T-cell (primary cell): Measurements from ENCODE around the gene CTAGE4. TPM values are rescaled to one million over a fixed set of nuclear protein-coding genes. Genes with fewer than 3 reads are reported as not detected.
"Not testable (repeated sequence)": the region's sequence is repeated elsewhere in the genome, so short reads cannot be mapped to it uniquely, and the experiment has no call there.

Source experiments
- ATAC-seq, 4 experiments: fragments of 200-7000 bp in 3 of 4; fragments of 150-1000 bp in 1 of 4; cut with Tn5 transposase; replicated peaks in 1 of 4; 1 replicate in 3 of 4; 2 replicates in 1 of 4; pipeline ENCODE4 v1.10.0; 2021; ENCODE audit warnings: moderate library complexity in 3 of 4, mild to moderate bottlenecking in 2 of 4, moderate number of reproducible peaks in 1 of 4
- CTCF ChIA-PET, 2 donors: fragments of 300-600 bp; sonication (Branson Sonifier 250); formaldehyde crosslinking; loops; one replicate each; lab custom pipeline; 2022; ENCODE audit warnings: antibody characterized with exemption in 2 of 2; lab: Charles Lee
- POLR2A ChIA-PET, 2 donors: fragments of 300-600 bp; sonication (Branson Sonifier 250); formaldehyde crosslinking; loops; one replicate each; lab custom pipeline; 2022; ENCODE audit warnings: antibody characterized with exemption in 2 of 2; lab: Charles Lee
- DNase-seq, 35 experiments: peaks; one replicate each; pipeline versions ENCODE4 v3.0.0 to v3.0.0-alpha.2; 2013 to 2023
- H3K27ac ChIP-seq: one replicate; pipeline ENCODE4 v1.5.1; 2013; ENCODE audit warnings: low read length
- H3K27me3 ChIP-seq, 2 experiments: replicated peaks in 1 of 2; 1 replicate in 1 of 2; 2 replicates in 1 of 2; pipeline versions ENCODE4 v1.6.1 to v1.7.0; 2013; ENCODE audit warnings: low read length in 1 of 2, mixed read lengths in 1 of 2; ENCODE audit not compliant: control insufficient read depth in 2 of 2, insufficient read depth in 2 of 2; ENCODE audit errors: extremely low read depth in 1 of 2
- H3K36me3 ChIP-seq, 2 donors: 1 replicate in 1 of 2; 2 replicates in 1 of 2; pipeline versions ENCODE4 v1.6.1 to v1.7.0; 2013; ENCODE audit warnings: low read length in 1 of 2; ENCODE audit not compliant: control insufficient read depth in 2 of 2, insufficient read depth in 1 of 2; ENCODE audit errors: extremely low read depth in 1 of 2
- H3K4me1 ChIP-seq, 2 experiments: 1 replicate in 1 of 2; 2 replicates in 1 of 2; pipeline versions ENCODE4 v1.6.1 to v1.7.0; 2013; ENCODE audit warnings: low read length in 2 of 2, mixed read lengths in 1 of 2; ENCODE audit not compliant: insufficient read depth in 2 of 2, control insufficient read depth in 1 of 2; ENCODE audit errors: extremely low read depth in 1 of 2
- H3K4me3 ChIP-seq, 2 donors: 1 replicate in 1 of 2; 2 replicates in 1 of 2; pipeline versions ENCODE4 v1.5.1 to v1.7.0; 2013; ENCODE audit warnings: mild to moderate bottlenecking in 2 of 2, low read length in 1 of 2, moderate library complexity in 1 of 2; ENCODE audit not compliant: control insufficient read depth in 1 of 2; ENCODE audit errors: extremely low read depth in 1 of 2
- H3K9me3 ChIP-seq: 2 replicates; pipeline ENCODE4 v1.7.0; 2013
- H3K27ac Mint-ChIP-seq, 2 donors: one replicate each; pipeline ENCODE4 v1.8.0; 2020 to 2021; ENCODE audit warnings: mild to moderate bottlenecking in 2 of 2, mixed read lengths in 2 of 2
- H3K27me3 Mint-ChIP-seq, 2 donors: one replicate each; pipeline ENCODE4 v1.8.0; 2021 to 2022; ENCODE audit warnings: mixed read lengths in 2 of 2
- H3K36me3 Mint-ChIP-seq: one replicate; pipeline ENCODE4 v1.8.0; 2021; ENCODE audit warnings: mixed read lengths
- H3K4me1 Mint-ChIP-seq, 3 donors: one replicate each; pipeline ENCODE4 v1.8.0; 2020 to 2022; ENCODE audit warnings: mixed read lengths in 3 of 3, mild to moderate bottlenecking in 1 of 3
- H3K4me3 Mint-ChIP-seq, 3 donors: one replicate each; pipeline ENCODE4 v1.8.0; 2020 to 2022; ENCODE audit warnings: mild to moderate bottlenecking in 3 of 3, mixed read lengths in 3 of 3, moderate library complexity in 3 of 3
- H3K9me3 Mint-ChIP-seq, 3 donors: one replicate each; pipeline ENCODE4 v1.8.0; 2020 to 2022; ENCODE audit warnings: mixed read lengths in 3 of 3
- WGBS: methylation state at CpG from one replicate; pipeline ENCODE4 v1.1.5; 2013; ENCODE audit warnings: missing lambda C conversion rate; ENCODE audit not compliant: insufficient coverage; 5-methylcytosine and 5-hydroxymethylcytosine counted together
- total RNA-seq, 35 experiments: library from RNA in 6 of 35; stranded (reverse) in 6 of 35; fragments of 120-200 nt in 1 of 35; gene quantifications; one replicate each; pipeline versions ENCODE4 v1.2.1 to v1.2.4 and lab custom pipeline; 2013 to 2026

The CTAGE4 gene
- total RNA-seq, 5 donors from 2014 or later (not counting 1 experiment from before 2014, with no cell fraction given) = 0.41 to 2.2 (median 1.0) TPM

GRCh38 chr7:144158861-144159260, 24.4 kb upstream of the CTAGE4 start:
- H3K9me3 ChIP-seq = no peaks in the 10 kb centered on the region
- no peak overlapping the region for H3K27ac ChIP-seq
- Mint-ChIP-seq H3K4me1 (no peaks in the 10 kb centered on the region), H3K36me3 (no peaks in the 10 kb centered on the region), H3K4me3 (no peak overlapping the region), H3K27me3 (peaks cover 14 to 18% of the 10 kb centered on the region in 2 donors), H3K9me3 (no peaks in the 10 kb centered on the region), H3K27ac (no peak overlapping the region)
- DNase-seq = no peak
- no peaks in the 10 kb centered on the region for H3K36me3 ChIP-seq
- H3K27me3 ChIP-seq = no peaks in the 10 kb centered on the region
- H3K4me3 ChIP-seq = no peak overlapping the region
- no peaks in the 10 kb centered on the region for H3K4me1 ChIP-seq
- ChIA-PET CTCF (no interaction called here), POLR2A (no interaction called here)
- no CpG with 5 or more reads among the region's 1 CpG for WGBS
- no peak for ATAC-seq

GRCh38 chr7:144164784-144165183, 18.5 kb upstream of the CTAGE4 start:
- H3K27me3 Mint-ChIP-seq = peaks cover 10 to 15% of the 10 kb centered on the region in 2 donors
- no peaks in the 10 kb centered on the region for H3K9me3 Mint-ChIP-seq
- Histone ChIP-seq H3K4me3 (no peak overlapping the region), H3K27me3 (no peaks in the 10 kb centered on the region), H3K9me3 (no peaks in the 10 kb centered on the region), H3K4me1 (no peaks in the 10 kb centered on the region), H3K36me3 (no peaks in the 10 kb centered on the region), H3K27ac (no peak overlapping the region)
- WGBS = 75% methylated on average over 2 of the region's 2 CpGs
- no peaks in the 10 kb centered on the region for H3K4me1 Mint-ChIP-seq
- POLR2A ChIA-PET = no interaction called here
- H3K4me3 Mint-ChIP-seq = no peak overlapping the region
- H3K27ac Mint-ChIP-seq = no peak overlapping the region
- CTCF ChIA-PET = no interaction called here
- peaks cover 2% of the 10 kb centered on the region for H3K36me3 Mint-ChIP-seq
- ATAC-seq (no peak), DNase-seq (no peak)

- H3K4me3 Mint-ChIP-seq, DNase-seq, H3K4me3 ChIP-seq, H3K9me3 Mint-ChIP-seq, H3K36me3 Mint-ChIP-seq, H3K27me3 ChIP-seq, ATAC-seq, H3K27ac Mint-ChIP-seq, H3K4me1 ChIP-seq, POLR2A ChIA-PET, CTCF ChIA-PET, H3K4me1 Mint-ChIP-seq, H3K9me3 ChIP-seq, H3K36me3 ChIP-seq, H3K27ac ChIP-seq: not testable (repeated sequence)
- peaks cover 2 to 19% of the 10 kb centered on the region in 2 donors for H3K27me3 Mint-ChIP-seq
- 89% methylated on average over 2 of the region's 4 CpGs for WGBS
Measured at GRCh38 chr7:144171594-144172350, 11.5 kb upstream of the CTAGE4 start.

GRCh38 chr7:144174613-144175012, 8.7 kb upstream of the CTAGE4 start:
- WGBS = 84% methylated on average over 3 of the region's 5 CpGs
- peaks cover 0 to 3% (median 0%) of the 10 kb centered on the region in 3 donors for H3K4me1 Mint-ChIP-seq
- no peak overlapping the region for H3K4me3 ChIP-seq
- ATAC-seq = no peak
- H3K9me3 ChIP-seq = no peaks in the 10 kb centered on the region
- H3K9me3 Mint-ChIP-seq = peaks cover 5 to 9% (median 6%) of the 10 kb centered on the region in 3 donors
- H3K27ac ChIP-seq = no peak overlapping the region
- CTCF ChIA-PET = interaction anchor here (0.7 to 1.3 kb wide), 3 partner anchors 61 to 219 kb away, joined by 3 to 6 read pairs (median 3); no protein-coding TSS in a partner anchor
- no peak overlapping the region for H3K4me3 Mint-ChIP-seq
- no peak for DNase-seq
- H3K27ac Mint-ChIP-seq = no peak overlapping the region
- peaks cover 3% of the 10 kb centered on the region for H3K36me3 Mint-ChIP-seq
- H3K4me1 ChIP-seq = no peaks in the 10 kb centered on the region
- POLR2A ChIA-PET = no interaction called here
- peaks cover 4 to 21% of the 10 kb centered on the region in 2 donors for H3K27me3 Mint-ChIP-seq
- H3K36me3 ChIP-seq = no peaks in the 10 kb centered on the region
- H3K27me3 ChIP-seq = peaks cover 0 to 3% of the 10 kb centered on the region in 2 experiments

- H3K27me3 Mint-ChIP-seq = peaks cover 4 to 11% of the 10 kb centered on the region in 2 donors
- ATAC-seq (peak; percentile 80 to 94 (median 90)), DNase-seq (peak in 26 of 35 experiments; percentile 2 to 58 (median 18))
- H3K4me3 Mint-ChIP-seq, H3K9me3 ChIP-seq, H3K27ac Mint-ChIP-seq, H3K36me3 Mint-ChIP-seq, H3K36me3 ChIP-seq, H3K27me3 ChIP-seq, H3K9me3 Mint-ChIP-seq, H3K27ac ChIP-seq, H3K4me1 ChIP-seq, H3K4me1 Mint-ChIP-seq, H3K4me3 ChIP-seq: not testable (repeated sequence)
- ChIA-PET CTCF (interaction anchor here (0.6 to 1.6 kb wide), 5 partner anchors 9 to 1306 kb away, joined by 3 to 6 read pairs (median 3); no protein-coding TSS in a partner anchor), POLR2A (interaction anchor here in 1 of 2 donors (0.7 kb wide), 1 partner anchor 12 kb away, joined by 3 read pairs; no protein-coding TSS in a partner anchor)
- WGBS = no CpG with 5 or more reads among the region's 10 CpGs
Measured at GRCh38 chr7:144178380-144179164, 4.7 kb upstream of the CTAGE4 start.

GRCh38 chr7:144179165-144179479, 4.1 kb upstream of the CTAGE4 start:
- H3K4me3 ChIP-seq, H3K9me3 ChIP-seq, H3K27ac ChIP-seq, ATAC-seq, CTCF ChIA-PET, H3K9me3 Mint-ChIP-seq, DNase-seq, H3K4me1 Mint-ChIP-seq, H3K4me3 Mint-ChIP-seq, H3K36me3 Mint-ChIP-seq, POLR2A ChIA-PET, H3K4me1 ChIP-seq, H3K36me3 ChIP-seq, H3K27me3 Mint-ChIP-seq, H3K27me3 ChIP-seq, H3K27ac Mint-ChIP-seq: not testable (repeated sequence)
- no CpG with 5 or more reads among the region's 2 CpGs for WGBS
